Body of pancreas (tissue), 4 donors: Measurements from ENCODE around the gene DLG2.

Source experiments
- CTCF ChIP-seq, 7 experiments: fragments of 450-650 bp in 4 of 7; fragments of 200-600 bp in 3 of 7; sonication (generic) in 3 of 7; IDR thresholded peaks; one replicate each; pipeline ENCODE4 v1.5.1; 2016 to 2019; ENCODE audit warnings: antibody characterized with exemption in 7 of 7
- POLR2A ChIP-seq, 3 donors: fragments of 450-650 bp; IDR thresholded peaks; one replicate each; pipeline ENCODE4 v1.6.1; 2016; ENCODE audit warnings: antibody characterized with exemption in 3 of 3, mild to moderate bottlenecking in 2 of 3

- TF ChIP-seq CTCF (IDR thresholded peaks at IDR 0.05) (no peak), POLR2A (IDR thresholded peaks at IDR 0.05) (no peak)
Observed at GRCh38 chr11:85123752-85124231, 503.4 kb downstream of the DLG2 start.
